Spleen (tissue), 11 donors: ENCODE results near the gene PTPRG. TPM values are rescaled to one million over a fixed set of nuclear protein-coding genes. Genes with fewer than 3 reads are reported as not detected.

ENCODE experiments used
- DNase-seq: peaks from one replicate; pipeline ENCODE4 v3.0.0-alpha.2; 2020
- H3K27ac ChIP-seq, 8 donors: fragments of 200-600 bp; sonication (generic) in 7 of 8; 1 replicate in 4 of 8; 2 replicates in 4 of 8; pipeline versions ENCODE4 v1.5.0 to v1.8.0; 2016 to 2021; ENCODE audit warnings: inconsistent platforms in 4 of 8, mild to moderate bottlenecking in 4 of 8, moderate library complexity in 1 of 8
- H3K27me3 ChIP-seq, 7 donors: fragments of 200-600 bp; sonication (generic) in 6 of 7; replicated peaks in 1 of 7; 1 replicate in 4 of 7; 2 replicates in 3 of 7; pipeline versions ENCODE4 v1.5.0 to v1.8.0; 2016 to 2021; ENCODE audit warnings: inconsistent platforms in 3 of 7, mild to moderate bottlenecking in 1 of 7
- H3K36me3 ChIP-seq, 6 donors: fragments of 200-600 bp; sonication (generic) in 5 of 6; 1 replicate in 4 of 6; 2 replicates in 2 of 6; pipeline versions ENCODE4 v1.5.0 to v1.8.0; 2016 to 2021; ENCODE audit warnings: inconsistent platforms in 2 of 6
- H3K4me1 ChIP-seq, 6 donors: fragments of 200-600 bp; sonication (generic) in 5 of 6; 1 replicate in 3 of 6; 2 replicates in 3 of 6; pipeline versions ENCODE4 v1.5.0 to v1.8.0; 2016 to 2021; ENCODE audit warnings: inconsistent platforms in 3 of 6
- H3K4me3 ChIP-seq, 8 donors: fragments of 200-600 bp; sonication (generic) in 7 of 8; 1 replicate in 4 of 8; 2 replicates in 4 of 8; pipeline versions ENCODE4 v1.5.0 to v1.8.0; 2016 to 2021; ENCODE audit warnings: inconsistent platforms in 4 of 8, mild to moderate bottlenecking in 4 of 8, moderate library complexity in 2 of 8
- H3K9me3 ChIP-seq, 8 donors: fragments of 200-600 bp; sonication (generic) in 7 of 8; 1 replicate in 4 of 8; 2 replicates in 4 of 8; pipeline versions ENCODE4 v1.5.0 to v1.8.0; 2016 to 2021; ENCODE audit warnings: inconsistent platforms in 4 of 8
- CTCF ChIP-seq, 11 experiments: fragments of 200-600 bp in 7 of 11; fragments of 450-650 bp in 4 of 11; sonication (generic) in 4 of 11; IDR thresholded peaks in 8 of 11; conservative IDR thresholded peaks in 3 of 11; 1 replicate in 7 of 11; 2 replicates in 4 of 11; pipeline versions ENCODE4 v1.4.0 to v1.8.0; 2016 to 2021; ENCODE audit warnings: antibody characterized with exemption in 11 of 11, inconsistent platforms in 4 of 11, mild to moderate bottlenecking in 1 of 11
- POLR2A ChIP-seq, 3 donors: fragments of 450-650 bp; IDR thresholded peaks; one replicate each; pipeline ENCODE4 v1.5.1; 2017; ENCODE audit warnings: antibody characterized with exemption in 3 of 3, mild to moderate bottlenecking in 1 of 3
- POLR2AphosphoS5 ChIP-seq, 3 donors: sonication (generic); formaldehyde crosslinking; IDR thresholded peaks; one replicate each; pipeline ENCODE4 v1.5.1; 2017; ENCODE audit warnings: antibody characterized with exemption in 3 of 3
- WGBS, 5 donors: extraction: QIAGEN DNeasy Blood & Tissue Kit in 3 of 5; methylation state at CpG; one replicate each; pipeline versions ENCODE4 v1.1.5 to v1.1.7; 2013 to 2018; 5-methylcytosine and 5-hydroxymethylcytosine counted together
- intact Hi-C: fragments of 100-400 bp; cut with DNase I; formaldehyde crosslinking; loops from one replicate; pipeline ENCODE4 v1.15.0; 2023; ENCODE audit warnings: low total_unique reads
- polyA plus RNA-seq, 3 donors: library from polyadenylated mRNA; stranded (reverse); fragments of 200-250 nt; gene quantifications; one replicate each; pipeline ENCODE4 v1.2.1, GENCODE V29; 2013
- total RNA-seq, 7 donors: library from RNA; depleted of rRNA in 3 of 7; stranded (reverse); fragments of >200 nt in 3 of 7; fragmentation: NEBNext Ultra II Directional in 4 of 7; extraction: Animal tissue kit (Norgen Biotek cat#: 25700) in 4 of 7; gene quantifications; one replicate each; pipeline versions ENCODE4 v1.1.0 to v1.2.1, GENCODE V29; 2016 to 2021
- donor health status: healthy with polysubstance abuse.
- donor health status: DM: no; HTN: no; CAD: no; lungs with moderate emphysema.
- donor health status: DM: no; HTN: no; CAD: no.
- donor health status: Bipolar disorder and iron deficiency.
- donor health status: healthy.
- donor health status: DM: no; HTN: no; CAD: no.
- donor health status: DM: yes; HTN: yes; CAD: no.

Gene PTPRG
- total and polyA plus RNA-seq, 10 donors = 0.89 to 77.0 (median 34.5) TPM

GRCh38 chr3:62266668-62267283 lies 705.4 kb downstream of the PTPRG start:
- H3K36me3 ChIP-seq = peaks cover 0 to 45% (median 0%) of the 10 kb centered on the region in 6 donors
- H3K27me3 ChIP-seq = no peaks in the 10 kb centered on the region
- H3K4me1 ChIP-seq = no peaks in the 10 kb centered on the region
- H3K9me3 ChIP-seq = no peaks in the 10 kb centered on the region
- H3K4me3 ChIP-seq = no peak overlapping the region
- intact Hi-C loops = no loop called here
- H3K27ac ChIP-seq = no peak overlapping the region
- TF ChIP-seq POLR2AphosphoS5 (IDR thresholded peaks at IDR 0.05) = no peak
- no peak for DNase-seq

GRCh38 chr3:62276658-62277180 lies 715.3 kb downstream of the PTPRG start:
- 86 to 96% (median 89%) methylated on average over 2 of the region's 2 CpGs for WGBS, 5 donors
- H3K4me3 ChIP-seq = no peak overlapping the region
- TF ChIP-seq POLR2AphosphoS5 (IDR thresholded peaks at IDR 0.05) = no peak
- TF ChIP-seq POLR2A (IDR thresholded peaks at IDR 0.05) = no peak
- TF ChIP-seq CTCF (IDR thresholded peaks at IDR 0.05 in 8 of 11, conservative IDR thresholded peaks at IDR 0.05 in 3 of 11) = no peak
- no peaks in the 10 kb centered on the region for H3K4me1 ChIP-seq
- DNase-seq = no peak
- H3K27ac ChIP-seq = no peak overlapping the region
- H3K27me3 ChIP-seq = no peaks in the 10 kb centered on the region
- H3K36me3 ChIP-seq = peaks cover 0 to 36% (median 0%) of the 10 kb centered on the region in 6 donors
- intact Hi-C loops = no loop called here
- H3K9me3 ChIP-seq = no peaks in the 10 kb centered on the region

GRCh38 chr3:62277450-62277849 lies 716.1 kb downstream of the PTPRG start:
- no peak for DNase-seq
- 92 to 99% (median 94%) methylated on average over 3 of the region's 3 CpGs for WGBS, 5 donors
- H3K4me3 ChIP-seq = no peak overlapping the region

GRCh38 chr3:62277986-62278385 lies 716.6 kb downstream of the PTPRG start:
- no peaks in the 10 kb centered on the region for H3K27me3 ChIP-seq
- TF ChIP-seq POLR2AphosphoS5 (IDR thresholded peaks at IDR 0.05) = no peak
- no peak for TF ChIP-seq CTCF (IDR thresholded peaks at IDR 0.05 in 8 of 11, conservative IDR thresholded peaks at IDR 0.05 in 3 of 11)
- no peak for TF ChIP-seq POLR2A (IDR thresholded peaks at IDR 0.05)
- no peak for DNase-seq
- intact Hi-C loops = no loop called here
- H3K27ac ChIP-seq = no peak overlapping the region
- H3K9me3 ChIP-seq = no peaks in the 10 kb centered on the region
- H3K4me1 ChIP-seq = no peaks in the 10 kb centered on the region
- H3K4me3 ChIP-seq = no peak overlapping the region
- peaks cover 0 to 24% (median 0%) of the 10 kb centered on the region in 6 donors for H3K36me3 ChIP-seq

More at GRCh38 chr3:62277450-62277849, 716.1 kb downstream of the PTPRG start:
- intact Hi-C loops = no loop called here
- Histone ChIP-seq H3K27ac (no peak overlapping the region), H3K4me1 (no peaks in the 10 kb centered on the region), H3K9me3 (no peaks in the 10 kb centered on the region), H3K27me3 (no peaks in the 10 kb centered on the region), H3K36me3 (peaks cover 0 to 30% (median 0%) of the 10 kb centered on the region in 6 donors)
- no peak for TF ChIP-seq POLR2AphosphoS5 (IDR thresholded peaks at IDR 0.05)
- TF ChIP-seq CTCF (IDR thresholded peaks at IDR 0.05 in 8 of 11, conservative IDR thresholded peaks at IDR 0.05 in 3 of 11) = no peak
- TF ChIP-seq POLR2A (IDR thresholded peaks at IDR 0.05) = no peak
